GM21825 (cell line): Measurements from ENCODE around the gene LPIN1.
A peak's percentile ranks its signal among the peaks of the same experiment; 100 is the strongest.

Source experiments
- ATAC-seq: cut with Tn5 transposase; IDR thresholded peaks from one replicate; pipeline ENCODE4 v1.9.1; 2021; ENCODE audit warnings: mild to moderate bottlenecking, moderate library complexity; ENCODE audit not compliant: unreplicated experiment

The LPIN1 gene

DNA sequence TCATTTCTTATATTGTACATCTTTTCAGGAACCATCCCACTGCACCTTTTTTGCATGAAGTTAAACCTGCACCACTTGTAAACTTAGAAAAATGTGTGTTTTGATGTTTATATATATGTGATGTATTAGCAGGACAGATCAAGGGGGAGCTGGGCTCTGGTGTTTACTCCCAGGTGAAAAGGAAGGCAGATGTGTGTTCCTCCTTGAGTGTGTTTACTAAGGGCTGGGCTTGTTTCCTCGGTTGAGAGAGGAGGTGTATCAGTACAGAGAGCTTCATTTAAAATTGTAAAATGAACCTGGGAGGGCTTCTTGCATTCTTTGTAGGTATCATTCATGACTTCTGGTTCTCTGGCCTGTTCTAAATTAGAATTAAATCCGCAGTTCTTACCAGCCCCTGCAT lies 14.8 kb downstream of the LPIN1 start:
- no peak for ATAC-seq

DNA sequence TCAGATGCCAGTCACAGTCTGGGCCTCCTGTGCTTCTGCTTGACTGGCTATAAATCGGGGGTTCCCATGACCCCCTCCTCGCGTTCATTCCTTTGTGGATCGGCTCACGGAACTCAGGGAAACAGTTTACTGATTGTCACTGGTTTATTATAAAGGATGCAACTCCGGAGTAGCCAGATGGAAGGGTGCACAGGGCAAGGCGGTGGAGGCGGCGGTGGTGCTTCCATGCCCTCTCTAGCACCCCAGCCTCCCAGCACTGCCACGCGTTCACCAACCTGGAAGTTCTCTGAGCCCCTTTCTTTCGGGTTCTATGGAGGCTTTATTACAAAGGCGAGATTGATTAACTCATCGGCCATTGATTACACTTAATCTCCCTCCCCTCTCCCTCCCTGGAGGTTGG lies 15.6 kb downstream of the LPIN1 start:
- no peak for ATAC-seq

DNA sequence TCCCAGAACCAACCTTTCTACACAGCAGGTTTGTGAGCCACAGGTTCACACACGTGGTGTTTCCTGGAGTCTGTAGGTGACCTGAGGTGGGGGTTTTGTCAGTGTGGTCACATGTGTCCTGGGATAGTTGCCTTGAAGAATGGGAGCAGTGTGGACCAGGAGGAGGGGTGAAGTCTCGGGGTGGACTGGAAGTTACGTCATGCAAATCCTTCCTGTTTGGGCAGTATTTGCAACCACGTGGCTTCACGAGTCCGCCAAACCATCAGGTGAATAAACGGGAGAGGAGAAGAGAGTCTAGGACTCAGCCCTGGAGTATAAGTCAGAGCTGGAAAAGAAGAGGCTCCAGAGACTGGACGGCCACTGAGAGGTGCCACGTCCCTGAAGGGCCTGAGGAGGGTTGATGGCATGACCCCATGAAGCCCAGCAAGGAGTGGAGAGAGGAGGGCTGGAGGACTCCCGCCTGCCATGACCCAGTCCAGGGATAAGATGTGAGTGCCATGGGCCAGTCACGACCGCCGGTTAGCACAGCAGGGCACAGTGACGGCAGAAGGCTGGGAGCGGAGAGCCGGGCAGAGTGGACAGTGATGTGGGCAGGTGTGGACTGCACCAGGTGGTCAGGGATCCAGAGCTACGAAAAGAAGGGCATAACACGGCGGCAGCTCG lies 16.5 kb downstream of the LPIN1 start:
- no peak for ATAC-seq

DNA sequence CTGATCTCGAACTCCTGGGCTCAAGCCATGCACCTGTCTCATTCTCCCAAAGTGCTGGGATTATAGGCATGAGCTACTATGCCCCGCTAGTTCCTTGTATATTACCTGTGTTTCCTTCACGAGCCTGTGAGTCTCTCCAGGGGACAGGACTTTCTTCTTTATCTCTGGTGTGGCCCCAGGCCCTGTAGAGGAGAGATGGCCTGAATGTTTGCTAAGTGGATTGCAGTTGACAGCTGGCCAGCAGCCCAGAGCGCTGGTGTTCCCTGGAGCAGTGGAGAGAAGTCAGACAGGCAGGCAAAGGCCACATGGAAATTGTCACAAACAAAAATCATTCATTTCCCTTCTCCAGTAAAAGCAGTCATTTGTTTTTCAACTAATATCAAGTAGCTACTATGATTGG lies 17.9 kb downstream of the LPIN1 start:
- no peak for ATAC-seq

DNA sequence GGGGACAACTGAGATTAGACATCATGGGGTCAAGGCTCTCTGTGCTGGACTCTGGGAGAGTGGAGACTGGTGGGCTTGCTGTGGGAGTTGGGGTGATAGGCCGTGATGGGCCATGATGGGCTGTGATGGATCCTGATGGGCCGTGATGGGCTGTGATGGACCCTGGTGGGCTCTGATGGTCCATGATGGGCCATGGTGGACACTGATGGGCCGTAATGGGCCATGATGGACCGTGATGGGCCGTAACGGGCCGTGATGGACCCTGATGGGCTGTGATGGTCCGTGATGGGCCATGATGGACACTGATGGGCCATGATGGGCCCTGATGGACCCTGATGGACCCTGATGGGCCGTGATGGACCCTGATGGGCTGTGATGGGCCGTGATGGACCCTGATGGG lies 18.5 kb downstream of the LPIN1 start:
- no peak for ATAC-seq

DNA sequence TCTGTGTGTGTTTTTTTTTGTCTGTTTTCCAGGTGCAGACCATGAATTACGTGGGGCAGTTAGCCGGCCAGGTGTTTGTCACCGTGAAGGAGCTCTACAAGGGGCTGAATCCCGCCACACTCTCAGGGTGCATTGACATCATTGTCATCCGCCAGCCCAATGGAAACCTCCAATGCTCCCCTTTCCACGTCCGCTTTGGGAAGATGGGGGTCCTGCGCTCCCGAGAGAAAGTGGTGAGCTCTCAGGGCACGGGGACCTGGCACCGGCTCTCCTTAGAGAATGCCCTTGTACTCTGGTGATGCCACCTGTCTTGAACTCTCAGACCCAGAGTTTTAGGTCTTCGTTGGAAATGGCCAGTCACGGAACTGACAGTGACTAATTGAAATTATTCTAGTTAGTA lies 19.1 kb downstream of the LPIN1 start:
- ATAC-seq, result no peak

DNA sequence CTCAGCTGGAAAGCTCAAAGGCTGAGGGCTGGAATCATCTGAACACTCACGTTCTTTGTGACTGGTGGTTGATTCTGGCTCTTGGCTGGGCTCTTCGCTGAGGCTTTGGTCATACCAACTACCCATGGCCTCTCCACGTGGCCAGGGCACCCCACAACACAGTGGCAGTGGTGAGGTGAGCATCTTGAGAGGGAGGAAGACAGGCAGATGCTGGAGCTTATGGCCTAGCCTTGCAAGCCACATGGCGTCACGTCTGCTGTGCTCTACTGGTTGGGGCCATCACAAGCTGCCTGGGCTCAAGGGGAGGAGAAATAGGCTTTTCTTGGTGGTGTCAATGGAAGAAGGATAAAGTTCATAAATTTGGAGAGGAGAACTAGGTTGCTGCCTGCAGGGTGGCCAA lies 19.6 kb downstream of the LPIN1 start:
- ATAC-seq, result no peak

DNA sequence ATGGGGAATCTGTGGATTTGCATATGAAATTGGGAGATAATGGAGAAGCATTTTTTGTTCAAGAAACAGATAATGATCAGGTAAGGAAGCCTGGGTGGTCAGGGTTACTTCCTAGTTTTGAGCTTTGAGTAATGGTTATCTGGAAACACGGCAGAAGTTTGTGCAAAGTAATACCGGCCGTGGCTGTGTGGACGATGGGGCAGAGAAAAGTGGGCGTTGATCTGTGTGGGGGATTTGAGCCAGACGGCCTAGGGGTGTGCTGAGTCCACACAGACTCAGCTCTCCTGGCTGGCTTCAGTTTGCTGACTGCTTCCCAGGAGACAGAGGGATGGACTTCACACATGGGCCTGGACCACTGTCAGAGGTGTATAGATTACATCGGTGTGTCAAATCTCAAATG lies 21.3 kb downstream of the LPIN1 start:
- no peak for ATAC-seq

DNA sequence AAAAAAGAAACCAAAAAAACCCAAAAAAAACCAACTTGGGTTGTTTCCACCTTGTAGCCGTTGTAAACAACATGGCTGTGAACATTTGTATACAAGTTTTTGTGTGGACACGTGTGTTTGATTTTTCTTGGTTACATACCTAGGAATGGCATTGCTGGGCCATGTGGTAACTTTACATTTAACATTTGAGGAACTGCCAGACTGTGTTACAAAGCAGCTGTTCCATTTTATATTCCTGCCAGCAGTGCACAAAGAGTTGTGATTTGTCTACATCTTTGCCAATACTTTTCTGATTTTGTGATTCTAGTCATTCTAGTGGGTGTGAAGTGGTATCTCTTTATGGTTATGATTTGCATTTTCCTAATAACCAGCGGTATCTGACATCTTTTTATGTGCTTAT lies 22.5 kb downstream of the LPIN1 start:
- ATAC-seq, result no peak

DNA sequence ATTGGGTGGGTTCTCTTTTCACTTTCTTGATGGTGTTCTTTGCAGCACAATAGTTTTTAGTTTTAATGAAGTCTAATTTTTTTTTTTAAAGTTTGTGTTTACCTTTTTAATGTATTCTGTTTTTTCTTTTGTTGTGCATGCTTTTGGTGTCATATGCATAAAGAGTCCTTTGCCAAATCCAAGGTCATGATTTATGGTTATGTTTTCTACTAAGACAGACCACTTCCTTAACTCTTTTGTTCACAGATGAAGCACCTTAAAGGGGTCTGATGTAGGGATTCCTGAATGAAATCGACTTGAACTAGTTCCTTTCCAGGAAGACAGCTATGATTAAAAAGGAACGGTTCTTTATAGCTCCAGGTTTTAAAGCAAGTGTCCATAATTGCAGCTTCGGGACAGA lies 23.1 kb downstream of the LPIN1 start:
- no peak for ATAC-seq

DNA sequence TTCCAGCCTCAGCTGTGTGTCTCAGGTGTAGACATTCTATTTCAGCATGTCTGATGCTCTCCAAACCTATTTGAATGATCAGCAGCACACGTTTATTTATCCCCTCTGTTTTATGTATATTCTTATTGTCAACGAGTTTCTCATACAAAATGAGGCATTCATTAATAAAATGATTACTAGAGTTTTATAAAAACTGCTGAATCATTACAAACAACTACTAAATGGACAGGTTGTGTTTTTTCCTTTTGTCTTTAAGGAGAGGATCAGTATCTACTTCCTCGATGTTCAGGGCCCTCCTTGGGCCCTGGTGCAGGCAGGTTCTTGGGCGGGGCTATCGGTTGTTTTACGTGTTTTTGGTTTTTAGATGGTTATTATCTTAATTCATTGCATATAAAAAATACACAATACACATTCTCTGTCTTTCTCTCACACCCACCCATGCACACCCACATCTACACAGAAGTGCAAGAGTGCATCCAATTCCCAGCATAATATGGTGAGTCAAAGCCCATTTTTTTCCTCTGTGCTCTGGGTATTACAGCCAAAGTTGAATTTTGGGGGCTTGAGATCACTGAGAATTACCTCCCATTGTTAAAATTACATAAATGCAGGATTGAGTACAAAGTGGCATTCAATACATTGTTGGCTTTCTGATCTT lies 24.2 kb downstream of the LPIN1 start:
- ATAC-seq, result no peak

DNA sequence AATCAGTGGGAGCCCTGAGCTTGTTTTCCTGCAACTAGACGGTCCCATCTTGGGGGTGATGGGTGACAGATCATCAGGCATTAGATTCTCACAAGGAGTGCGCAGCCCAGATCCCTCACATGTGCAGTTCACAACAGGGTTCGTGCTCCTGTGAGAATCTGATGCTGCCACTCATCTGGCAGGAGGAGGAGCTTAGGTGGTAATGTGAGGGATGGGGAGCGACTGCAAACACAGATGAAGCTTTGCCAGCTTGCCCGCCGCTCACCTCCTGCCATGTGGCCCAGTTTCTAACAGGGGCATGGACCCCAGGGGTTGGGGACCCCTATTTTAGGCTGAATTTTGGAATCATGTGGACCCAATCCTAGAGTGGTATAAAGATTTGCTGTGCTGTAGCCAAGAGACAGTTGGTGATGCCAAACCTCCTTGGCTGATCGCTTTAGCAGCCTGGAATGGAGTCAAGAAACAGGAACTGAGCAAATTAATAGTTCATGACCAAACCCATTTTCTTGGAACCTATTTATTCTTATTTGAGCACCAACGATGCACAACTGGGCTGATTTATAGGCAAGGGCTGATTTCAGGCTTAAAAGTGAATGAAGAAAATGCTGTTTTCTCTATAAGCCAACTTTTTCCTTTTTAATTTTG lies 25.7 kb downstream of the LPIN1 start:
- ATAC-seq, result no peak

DNA sequence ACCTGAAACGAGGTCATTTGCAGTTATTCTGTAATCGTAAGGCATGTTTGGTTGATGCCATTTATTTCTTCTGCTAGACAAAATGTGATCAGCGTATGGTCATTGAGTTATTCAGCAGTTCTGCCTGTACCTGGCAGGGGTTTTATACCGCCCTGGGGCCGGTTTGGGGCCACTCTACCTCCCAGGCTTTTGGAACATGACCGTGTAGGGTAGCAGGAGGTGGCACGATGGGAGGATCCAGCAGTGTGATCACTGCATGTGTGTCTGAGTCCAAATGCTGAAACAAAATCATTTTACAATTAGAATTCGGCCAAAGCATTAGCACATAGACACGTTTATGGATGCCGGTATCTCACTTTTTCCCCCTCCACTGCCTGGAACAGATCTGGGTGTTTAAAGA lies 26.7 kb downstream of the LPIN1 start:
- no peak for ATAC-seq

DNA sequence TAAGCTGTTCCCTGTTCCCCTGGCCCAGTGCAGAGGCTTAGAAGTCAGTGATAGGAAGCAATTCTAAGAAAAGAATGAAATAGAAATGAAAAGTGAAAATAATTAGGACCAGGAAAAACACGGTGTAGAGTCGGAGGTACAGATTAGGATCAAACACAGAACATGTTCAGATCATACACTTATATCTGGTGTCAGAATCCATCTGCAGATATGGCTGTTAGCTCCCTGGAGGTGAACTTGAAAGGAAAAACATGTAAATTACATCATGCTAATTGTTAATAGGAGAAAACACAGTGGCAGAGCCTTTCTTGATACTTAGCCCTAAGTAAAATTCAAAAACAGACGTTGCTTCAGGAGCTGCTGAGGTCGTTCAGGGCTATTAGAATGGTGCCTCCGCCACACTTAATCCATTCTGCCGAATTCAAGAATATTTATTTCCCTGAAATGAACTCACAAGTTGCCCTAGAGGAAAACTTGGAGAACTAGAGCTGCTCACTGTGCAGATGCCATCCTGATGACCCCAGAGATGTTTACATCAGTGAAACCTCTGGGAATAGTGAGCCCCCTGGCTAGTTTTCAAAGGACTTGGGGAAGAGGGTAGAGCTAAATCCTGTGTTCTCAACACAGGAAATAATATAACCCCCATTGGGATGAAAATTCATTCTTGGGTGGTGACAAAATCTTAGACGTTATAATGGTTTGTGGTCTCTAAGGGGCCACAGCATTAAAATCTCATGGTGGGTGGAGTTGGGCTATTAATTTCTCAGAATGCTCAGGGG lies 27.5 kb downstream of the LPIN1 start:
- no peak for ATAC-seq

DNA sequence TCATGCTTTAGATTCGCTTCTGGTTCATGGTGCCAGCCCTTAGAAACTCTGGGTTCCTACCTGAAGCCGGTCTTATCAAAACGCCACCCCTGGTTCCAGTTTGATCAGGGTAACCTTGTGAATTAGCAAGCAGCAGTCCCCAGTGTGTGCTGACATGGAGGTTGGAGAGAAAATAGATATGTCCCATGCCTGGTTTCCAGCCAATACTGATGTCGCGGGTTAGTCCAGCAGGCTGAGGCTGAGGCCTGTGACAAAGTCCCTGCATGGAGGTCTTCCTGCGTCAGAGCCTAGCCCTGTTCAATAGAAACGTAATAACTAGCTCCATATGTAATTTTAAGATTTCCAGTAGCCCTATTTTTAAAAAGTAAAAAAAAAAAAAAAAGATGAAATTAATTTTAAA lies 28.2 kb downstream of the LPIN1 start:
- ATAC-seq, result no peak

DNA sequence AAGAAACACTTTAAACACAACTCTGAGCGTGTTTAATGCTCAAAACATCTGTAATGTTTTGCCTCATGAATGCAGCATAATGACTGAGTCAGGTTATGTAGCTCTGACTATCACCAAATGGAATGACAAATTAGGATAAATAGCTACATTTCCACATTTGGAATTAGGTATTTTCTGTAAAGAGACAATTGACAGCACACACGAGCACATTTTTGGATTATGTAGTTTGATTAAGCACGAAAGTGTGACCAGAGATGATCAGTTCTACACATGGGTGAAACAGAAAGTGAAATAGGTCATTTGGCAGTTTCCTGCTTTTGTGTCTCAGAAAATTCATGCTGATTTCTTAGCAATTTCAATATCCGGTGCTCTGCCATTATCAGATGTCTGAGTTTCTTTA lies 29.0 kb downstream of the LPIN1 start:
- peak; percentile 71 for ATAC-seq

DNA sequence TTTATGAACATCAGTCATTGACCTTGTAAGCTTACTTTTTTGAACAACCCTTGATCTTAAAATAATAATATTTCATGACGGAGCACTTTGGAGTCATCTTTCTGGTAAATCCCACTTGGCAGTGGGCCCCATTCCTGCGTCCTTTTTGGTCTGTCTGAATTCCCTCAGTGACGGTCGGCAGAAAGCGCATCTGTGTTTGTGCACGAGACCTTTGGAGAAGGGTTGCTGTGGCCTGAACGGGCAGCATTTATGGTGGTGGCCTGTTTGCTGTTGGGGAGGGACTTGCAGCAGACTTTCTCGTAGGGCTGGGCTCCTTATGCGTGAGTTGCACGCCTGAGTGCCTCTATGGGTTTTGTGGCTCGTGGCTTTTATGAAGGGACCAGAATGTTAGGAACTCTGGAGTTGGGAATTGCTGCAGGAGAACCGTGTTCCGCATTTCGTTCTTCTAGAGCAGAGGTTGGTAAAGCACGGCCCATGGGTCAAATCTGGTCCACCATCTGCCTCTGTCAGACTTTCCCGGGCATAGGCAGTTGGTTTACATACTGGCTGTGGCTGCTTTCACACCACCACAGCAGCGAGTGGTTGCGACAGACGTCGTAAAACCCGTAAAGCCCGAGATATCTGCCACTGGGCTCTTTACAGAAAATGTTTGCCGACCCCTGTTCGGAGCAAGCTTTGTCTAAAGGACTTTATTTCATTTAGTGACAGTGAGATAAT lies 30.8 kb downstream of the LPIN1 start:
- ATAC-seq, result no peak

DNA sequence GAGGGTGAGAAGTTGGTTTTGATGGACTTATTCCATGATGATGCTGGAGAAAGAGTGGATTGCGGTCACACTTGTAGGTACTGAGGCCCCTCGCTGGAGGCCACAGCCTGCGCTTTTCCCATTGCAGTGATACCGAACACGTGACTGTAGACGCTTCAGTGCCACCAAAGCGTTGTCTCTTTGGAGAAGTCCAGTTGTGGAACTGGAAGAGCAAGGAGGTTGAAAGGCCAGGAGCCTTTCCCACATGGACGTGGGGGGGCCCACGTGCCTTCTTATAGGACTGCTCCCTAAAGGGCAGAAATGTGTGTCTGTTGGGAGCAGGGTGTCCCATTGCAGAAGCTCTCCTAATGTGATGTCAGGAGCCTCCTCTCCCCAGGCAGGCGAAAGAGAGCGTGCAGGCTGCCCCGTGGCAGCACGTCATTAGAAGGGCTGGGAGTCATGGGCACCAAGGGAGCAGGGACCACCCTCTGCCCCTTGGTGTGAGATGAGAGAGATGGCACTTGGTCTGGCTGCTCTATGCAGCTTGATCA lies 31.5 kb downstream of the LPIN1 start:
- ATAC-seq, result no peak

DNA sequence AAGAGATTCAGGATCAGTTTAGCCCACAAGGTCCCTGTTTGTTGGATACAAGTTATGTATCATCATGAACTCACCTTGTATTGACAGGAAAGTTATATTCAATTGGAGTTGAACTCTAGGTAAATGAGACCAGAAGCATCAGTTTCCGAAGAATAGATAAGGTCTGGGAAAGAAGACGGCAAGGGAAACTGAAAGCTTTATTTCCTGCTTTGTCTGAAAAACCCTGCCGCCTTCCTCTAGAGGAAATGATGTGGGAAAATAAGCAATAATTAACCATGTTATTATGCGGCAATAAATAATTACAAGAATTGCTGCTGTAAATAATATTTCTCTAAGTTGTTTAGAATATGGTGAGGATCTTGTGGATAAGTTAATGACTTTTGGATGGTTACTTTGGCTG lies 32.0 kb downstream of the LPIN1 start:
- no peak for ATAC-seq

DNA sequence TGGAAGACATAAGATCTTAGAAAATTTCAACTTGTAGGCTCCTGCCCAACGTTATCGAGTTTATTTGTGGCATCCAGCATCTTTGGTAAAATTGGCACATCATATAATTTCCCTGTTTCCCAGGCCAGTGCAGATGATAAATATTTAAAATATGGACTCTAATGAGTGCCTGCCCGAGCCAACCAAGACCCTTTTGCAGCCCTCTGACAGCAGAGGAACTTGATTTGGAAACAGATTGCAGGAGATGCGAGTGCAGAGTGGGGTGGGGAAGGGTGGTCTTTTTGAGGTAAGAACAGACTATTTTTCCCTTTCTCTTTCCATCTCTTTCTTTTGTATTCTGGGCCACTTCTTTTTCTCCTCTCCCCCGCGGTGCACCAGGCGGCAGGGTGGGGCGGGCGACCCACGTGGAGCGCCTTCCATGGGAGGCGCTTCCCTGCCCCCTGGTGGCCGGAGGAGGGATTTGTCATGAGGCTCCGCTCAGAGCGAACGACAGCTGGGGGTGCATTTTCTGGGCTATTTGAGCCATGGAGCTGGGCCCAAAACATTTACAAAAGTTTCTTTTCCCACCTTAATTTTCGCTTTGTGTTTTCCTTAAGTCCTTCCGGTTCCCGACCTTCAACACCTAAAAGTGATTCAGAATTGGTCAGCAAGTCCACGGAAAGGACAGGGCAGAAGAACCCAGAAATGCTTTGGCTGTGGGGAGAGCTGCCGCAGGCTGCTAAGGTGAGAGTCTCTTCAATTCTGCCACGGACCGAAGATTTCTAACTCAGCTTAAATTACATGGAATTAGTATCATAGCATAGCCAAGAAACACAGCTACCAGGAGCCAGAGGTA lies 32.7 kb downstream of the LPIN1 start:
- peak; percentile 80 for ATAC-seq
